Measurements from ENCODE around the gene ADIPOR2.

- no peak for TF ChIP-seq EZH2 (IDR thresholded peaks at IDR 0.05; ENCODE audit: borderline replicate concordance, insufficient read depth, low read depth, low read length, poor library complexity, severe bottlenecking)
- TF ChIP-seq CTCF (IDR thresholded peaks at IDR 0.05): no peak
Observed at GRCh38 chr12:1737652-1738286, 46.9 kb downstream of the ADIPOR2 start.

Data from B cell (primary cell).